CD4-positive, alpha-beta T cell treated with Interleukin-17A for 4 hours (primary cell): ENCODE data around the gene AOPEP.

ENCODE experiments used
- DNase-seq: peaks from one replicate; pipeline ENCODE4 v3.0.0-alpha.2; 2020; ENCODE audit warnings: mixed read lengths

Gene AOPEP

DNA sequence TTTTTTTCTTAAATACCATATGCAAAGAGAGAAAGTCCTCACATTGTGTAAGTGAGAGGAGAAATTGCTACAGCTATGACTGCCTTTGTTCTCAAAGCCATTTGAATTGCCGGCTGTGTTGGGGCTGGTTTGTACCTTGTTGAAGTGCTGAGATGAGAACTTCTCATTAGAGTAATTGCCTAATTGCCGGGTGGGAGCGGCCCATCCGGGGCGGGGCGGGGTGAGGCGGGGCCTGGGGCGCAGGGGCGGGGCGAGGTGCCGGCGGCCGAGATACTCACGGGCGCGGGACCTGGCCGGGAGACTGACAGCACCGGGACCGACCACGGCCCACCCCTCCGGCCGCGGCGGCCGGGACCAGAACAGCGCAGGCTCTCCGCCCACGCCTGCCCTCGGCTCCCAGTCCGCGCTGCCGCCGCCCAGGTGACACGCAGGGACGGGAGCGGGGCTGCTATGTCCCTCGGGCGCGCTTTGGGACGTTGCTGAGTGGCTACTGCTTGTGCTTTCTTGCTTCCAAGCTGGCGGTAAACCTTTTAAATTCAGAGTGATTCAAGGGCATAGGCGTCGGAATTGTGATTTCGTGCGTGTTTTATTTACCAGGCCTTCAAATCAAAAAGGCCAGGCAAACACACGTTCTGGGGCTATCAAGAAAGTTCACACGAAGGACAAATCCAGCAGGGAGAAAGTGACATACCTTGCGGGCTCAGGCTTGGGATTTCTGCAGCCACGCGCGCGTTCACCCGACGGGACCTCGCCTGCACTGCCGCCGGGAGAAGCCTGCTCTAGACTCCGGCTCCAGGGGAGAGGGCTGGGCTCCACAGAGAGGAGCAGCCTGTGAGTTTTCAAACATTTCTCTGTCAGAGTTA, 322.0 kb downstream of the AOPEP start:
- DNase-seq, result peak; percentile 69

DNA sequence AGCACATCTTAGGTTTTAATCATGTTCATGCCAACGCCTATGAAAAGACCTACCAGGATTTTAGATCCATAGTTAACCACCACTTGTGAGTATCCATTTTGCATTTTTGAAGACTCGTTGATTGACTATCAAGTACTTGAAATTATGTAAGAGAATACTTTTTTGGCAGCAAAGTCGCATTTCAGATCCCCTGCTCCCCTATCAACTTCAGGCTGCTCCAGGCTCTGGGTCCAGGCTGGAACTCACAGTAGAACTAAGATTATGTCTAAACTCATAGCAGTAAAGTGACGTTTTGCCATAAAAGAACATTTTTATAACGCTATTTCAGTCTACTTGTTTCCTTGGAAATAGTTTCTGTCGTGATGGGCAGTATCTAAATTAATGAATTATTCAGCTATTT, 323.3 kb downstream of the AOPEP start:
- DNase-seq, result no peak

DNA sequence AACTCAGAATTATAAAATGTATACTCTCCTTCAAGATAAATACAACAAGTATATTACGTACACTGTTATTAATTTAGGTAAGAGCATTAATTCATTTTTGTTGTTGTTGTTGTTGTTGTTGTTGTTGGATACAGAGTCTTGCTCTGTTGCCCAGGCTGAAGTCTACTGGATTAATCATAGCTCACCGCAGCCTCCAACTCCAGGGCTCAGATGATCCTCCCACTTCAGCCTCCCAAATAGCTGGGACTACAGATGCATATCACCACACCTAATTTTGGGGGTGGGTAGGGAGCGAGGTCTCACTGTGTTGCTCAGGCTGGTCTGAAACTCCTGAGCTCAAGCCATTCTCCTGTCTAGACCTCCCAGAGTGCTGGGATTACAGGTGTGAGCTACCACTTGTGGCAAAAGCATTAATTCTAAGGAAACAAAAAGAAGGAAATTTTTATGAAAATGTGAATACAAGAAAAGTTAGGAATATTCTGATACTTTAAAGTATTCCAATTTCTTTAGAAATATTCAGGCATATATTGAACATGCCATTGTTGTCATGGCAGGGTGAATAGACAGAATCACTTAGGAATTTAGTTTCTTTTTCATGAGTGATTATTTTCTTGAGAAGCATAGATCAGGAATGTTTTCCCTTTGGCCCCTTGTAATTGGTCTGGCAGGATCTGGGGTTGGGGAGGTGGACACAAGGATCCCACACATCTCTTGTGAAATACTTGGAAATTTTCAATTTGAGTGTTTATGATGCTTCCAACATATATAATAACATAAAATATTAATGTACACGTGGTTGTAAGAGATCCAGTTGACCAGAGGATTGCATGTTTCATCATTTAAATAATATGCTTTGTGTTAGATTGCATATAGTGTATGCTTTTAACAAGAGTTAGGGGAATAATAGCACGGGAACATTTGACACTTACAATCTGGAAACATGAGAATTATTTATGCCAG, 327.4 kb downstream of the AOPEP start:
- DNase-seq, result no peak

DNA sequence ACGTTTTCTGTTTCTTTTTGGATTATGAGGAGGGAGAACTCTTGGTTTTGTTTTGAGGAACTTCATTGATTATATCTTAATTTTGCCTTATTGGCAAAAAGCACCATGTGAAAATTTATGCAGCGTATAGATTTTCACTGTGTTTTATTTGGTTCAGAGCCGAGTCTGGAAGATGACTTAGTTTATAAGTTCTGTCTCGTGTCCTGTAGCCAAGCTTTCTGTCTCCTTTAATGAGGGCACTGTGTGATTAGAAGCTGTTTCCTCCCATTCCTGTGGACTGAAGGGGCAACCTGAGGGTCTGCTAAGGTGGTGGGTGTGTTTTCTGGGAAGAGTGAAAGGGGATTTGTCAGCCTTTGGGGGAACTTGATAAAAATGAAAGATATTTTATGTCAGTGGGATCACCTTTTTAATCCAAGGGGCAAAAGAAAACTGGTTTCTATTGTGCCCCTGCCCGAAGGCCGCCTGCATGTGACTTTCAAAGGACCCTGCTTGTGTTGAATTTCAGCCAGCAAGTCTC, 328.9 kb downstream of the AOPEP start:
- DNase-seq, result no peak

DNA sequence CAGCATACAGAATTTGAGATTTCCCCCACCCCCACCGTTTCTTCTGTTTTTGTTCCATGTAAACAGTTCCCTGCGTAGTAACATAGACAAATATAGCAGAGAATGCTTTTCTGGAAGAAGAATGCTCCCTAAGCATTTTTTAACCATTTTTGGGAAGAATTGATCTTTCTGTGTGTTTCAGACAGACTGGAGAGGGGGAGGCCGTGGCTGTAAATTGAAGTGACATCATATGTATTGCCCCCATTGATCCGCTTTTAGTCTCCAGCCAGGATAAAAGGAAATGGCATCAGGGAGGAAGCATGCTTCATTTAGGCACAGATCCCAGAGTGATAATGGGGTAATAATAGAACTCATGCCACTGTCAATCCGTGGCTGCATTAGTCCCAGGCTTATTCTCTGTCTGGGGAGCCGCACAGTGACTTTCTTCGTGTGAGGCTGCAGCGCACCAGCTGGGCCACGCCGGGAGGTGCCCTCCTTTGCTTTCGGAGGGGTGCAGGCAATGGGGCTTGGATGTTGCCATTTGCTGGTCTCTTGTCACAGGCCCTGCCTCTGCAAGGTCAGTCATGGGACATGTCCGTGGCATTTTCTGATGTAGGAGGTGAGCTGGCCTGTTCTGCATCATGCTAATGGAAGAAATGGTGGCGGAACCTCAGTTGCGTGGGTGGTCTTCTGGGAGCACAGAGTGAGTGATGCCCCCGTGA, 329.5 kb downstream of the AOPEP start:
- no peak for DNase-seq

DNA sequence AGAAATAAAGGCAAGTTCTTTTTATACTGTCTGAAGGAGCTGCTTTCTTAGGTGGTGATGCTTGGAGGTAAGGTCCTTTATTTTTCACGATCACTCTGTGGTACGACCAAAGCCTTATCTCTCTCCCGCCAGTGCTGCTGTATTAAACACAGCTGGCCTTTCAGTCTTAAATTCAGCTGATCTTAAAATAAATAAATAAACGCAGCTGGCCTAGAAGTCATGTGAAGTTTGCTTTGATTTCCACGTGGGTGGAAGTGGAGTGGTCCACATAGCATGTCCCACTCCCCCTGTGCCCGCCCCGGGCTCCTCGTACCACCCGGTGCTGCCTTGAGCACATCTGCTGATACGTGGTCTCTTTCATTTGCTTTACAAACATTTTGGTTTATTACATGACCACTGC, 330.6 kb downstream of the AOPEP start:
- DNase-seq, result no peak

DNA sequence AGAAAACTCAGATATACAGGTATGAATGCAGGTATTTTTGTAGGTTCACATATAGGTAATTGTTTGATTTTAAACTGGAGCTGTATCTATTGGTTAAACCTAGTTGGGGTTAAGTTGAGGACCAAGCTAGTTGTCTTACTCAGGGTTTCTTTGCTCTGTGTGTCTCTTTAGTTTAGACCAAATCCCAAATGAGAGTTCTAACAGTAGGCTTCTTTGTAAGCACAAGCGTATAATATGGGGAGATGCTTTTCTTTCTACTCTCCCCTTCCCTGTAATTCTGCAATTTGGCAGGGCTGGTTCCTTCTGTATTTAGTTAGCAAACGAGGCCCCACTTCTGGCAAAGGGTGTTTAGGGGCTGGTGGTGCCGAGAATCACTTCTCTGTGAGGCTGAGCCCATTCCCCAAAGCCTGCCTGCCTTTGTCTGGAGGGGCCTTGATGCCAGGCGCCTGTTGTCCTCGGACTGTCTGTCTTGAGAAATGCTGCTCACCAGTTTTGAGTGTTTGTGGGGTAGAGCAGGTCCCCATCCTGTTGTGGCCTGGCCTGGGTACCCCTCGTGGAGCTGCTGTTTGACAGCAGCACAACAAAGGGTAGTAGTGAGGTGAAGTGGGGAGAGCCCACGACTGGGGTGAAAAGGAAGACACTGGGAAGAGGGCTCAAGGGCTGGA, 331.8 kb downstream of the AOPEP start:
- no peak for DNase-seq

DNA sequence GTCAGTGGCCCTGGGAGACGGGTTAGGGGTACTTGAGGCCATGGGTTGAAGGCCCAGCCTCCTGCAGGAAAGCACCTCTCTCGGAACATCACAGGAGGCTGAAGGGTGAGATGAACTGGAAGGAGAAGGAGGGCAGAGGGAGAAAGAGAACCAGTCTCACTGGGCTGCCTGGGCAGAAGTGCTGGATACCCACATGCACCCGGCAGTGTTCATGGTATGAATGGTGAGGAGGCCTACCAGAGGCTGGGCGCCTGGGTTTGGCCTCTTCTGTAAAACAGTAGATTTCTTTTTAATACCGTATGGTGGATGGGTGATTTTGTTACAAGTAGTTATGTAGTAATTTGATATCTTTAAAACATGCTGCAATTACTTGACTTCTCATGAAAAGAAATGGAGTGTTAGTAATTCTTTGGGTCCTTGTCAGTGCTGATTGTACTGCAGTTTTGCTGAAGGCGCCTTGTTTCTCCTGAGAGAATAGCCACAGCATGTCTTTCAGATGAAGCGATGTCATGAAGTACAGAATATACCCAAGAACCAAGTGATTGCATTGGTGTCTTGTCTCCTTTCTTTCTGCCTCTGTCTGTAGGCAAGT, 332.4 kb downstream of the AOPEP start:
- DNase-seq, result no peak

DNA sequence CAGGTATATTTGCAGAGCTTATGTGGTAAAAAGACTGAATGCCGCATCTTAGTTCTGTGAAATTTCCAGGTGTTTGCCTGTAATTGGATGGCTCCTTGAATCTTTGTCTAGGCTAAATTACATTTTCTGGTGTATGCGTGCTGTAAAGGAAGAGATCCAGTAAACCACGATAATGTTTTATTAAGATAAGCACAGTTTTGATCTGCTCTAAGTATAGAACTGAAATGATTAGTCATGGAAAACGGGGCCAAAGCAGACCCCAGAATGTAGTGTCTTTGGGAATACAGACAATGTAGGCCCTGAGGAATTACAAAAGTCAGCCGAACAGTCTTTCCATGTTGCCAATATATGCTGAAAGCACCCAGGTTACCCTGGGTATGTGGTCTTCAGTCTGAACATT, 333.7 kb downstream of the AOPEP start:
- DNase-seq, result no peak

DNA sequence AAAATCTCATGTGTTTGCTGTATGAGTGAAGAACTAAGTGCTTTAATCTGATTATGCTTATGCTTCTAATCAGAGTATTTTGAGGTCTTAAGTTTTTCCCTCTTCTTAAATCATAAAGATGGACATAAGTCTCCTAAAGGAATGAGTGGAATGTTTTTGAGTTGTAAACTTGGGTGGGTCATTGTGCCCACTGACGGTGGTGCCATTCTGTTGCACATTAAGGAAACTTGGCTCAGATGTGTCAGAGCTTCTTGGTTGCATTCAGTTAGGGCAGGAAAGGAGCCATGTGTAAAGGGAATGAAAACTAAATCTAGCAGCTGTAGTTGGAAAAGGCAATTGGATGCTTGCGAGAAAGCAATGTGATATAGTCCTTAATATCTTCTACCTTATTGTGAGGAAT, 334.4 kb downstream of the AOPEP start:
- no peak for DNase-seq

DNA sequence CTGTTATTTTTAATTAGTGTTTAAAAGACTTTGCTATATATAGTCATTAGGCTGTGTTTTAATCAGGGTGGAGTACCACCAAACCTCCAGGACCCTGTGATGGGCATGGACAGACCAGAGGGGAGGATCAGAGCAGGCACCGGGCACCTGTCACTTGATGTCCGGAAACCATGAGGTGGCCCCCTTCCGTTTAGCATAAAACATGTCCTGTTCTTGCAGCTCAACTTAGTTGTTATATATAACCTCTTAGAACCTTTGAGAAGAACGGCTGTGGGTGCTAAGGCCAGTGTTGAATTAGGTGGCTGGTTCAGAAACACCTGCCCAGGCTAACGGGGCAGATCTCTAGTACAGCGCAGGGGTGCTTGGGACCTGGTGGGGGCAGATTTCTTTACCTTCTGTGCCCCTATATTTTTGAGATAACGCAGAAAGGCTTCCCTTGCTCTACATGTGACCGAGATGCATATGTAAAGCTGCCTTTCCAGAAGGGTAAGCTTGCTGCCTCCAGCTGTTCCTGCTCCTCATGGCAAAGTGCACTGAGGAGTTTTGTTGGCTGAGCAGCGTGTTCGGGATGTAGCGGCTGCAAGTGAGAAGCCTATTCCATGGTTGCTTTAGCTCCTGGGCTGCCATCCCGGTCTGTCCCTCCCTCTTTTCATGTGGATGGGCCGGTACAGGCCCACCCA, 335.6 kb downstream of the AOPEP start:
- DNase-seq, result no peak

DNA sequence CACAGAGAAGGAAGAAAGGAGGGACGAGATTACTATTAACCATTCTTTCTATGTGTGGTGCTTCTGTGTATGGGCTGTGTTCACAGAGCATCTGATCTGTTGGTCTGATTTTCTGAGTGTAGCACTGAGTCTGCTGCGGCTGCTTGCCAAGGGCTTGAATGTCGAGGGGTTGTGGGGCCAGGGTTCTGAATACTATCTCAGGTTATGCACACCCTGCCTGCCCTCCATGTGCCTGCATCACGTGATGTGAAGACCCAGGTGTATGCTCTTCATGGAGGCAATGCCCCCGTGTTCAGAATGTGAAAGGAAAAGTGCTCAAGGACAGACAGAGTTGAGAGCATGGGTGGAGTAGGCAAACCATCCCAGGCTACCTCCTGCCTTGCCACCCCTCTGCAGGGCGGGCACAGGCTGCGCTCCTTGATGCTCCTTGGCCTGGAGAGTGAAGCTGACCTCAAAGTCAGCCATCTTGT, 336.1 kb downstream of the AOPEP start:
- DNase-seq, result no peak

DNA sequence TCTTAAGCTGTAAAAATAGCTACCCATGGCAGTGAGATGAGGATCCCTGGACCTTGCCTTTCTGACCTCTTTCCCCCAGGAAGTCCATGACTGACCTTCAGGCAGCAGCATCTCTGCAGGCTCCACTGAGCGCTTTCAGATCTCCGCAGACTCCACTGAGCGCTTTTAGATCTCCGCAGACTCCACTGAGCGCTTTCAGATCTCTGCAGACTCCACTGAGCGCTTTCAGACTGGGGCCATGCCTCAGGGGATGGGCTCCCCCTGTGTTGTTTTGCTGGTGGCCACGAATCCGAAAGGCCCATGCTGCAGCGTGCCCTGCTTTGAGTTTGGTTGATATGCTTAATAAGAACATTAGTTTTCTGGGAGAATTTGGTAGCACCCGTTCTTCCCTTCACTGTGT, 336.8 kb downstream of the AOPEP start:
- DNase-seq, result no peak

DNA sequence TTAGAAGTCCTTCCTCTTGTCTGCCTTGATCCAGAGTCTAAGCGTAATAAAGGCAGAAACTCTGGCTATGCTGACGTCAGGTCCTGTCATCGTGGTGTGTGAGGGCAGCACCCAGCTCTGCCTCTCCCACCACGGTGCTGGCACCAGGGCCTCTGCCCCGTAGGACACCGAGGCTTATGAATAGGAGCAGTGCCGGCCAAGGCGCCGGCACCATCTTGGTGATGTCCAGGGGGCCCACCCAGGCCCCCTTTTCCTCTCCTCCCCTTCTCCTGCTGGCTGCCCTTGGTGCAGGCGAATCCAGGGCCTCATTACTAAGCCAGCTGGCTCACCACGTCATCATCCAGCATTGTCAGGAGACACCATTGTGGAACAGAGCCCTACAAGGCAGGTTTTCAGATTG, 338.7 kb downstream of the AOPEP start:
- DNase-seq, result no peak

DNA sequence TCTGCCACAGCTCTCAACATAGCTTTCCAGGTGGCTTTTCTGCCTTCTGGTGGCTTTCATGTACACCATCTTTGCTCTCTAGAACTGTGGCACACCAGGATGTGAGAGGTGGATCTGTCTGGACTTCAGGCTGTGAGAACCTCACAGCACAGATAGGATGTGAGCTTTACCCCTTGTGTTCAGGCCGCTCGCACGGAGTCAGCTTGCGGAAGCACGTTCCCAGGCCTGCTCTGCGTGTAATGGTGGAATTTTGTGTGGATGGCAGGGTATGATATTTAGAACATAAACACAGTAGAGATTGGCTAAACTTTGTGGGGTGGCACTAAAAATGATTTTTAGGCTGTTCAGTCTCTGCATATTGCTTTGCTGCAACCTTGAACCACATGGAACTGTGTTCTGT, 340.6 kb downstream of the AOPEP start:
- no peak for DNase-seq

DNA sequence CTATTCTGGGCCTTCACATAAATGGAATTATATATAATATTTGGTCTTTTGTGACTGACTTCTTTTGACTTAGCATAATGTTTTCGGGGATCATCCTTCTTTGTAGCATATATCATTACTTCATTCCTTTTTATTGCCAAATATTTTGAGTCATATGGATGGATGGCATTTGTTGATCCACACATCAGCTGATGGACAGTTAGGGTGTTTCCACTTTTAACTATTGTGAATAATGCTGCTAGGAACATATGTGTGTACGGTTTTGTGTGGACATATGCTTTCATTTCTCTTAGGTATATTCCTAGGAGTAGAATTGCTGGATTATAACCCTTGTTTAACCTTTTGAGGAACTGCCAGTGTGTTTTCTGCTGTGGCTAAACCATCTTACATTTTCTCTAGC, 341.4 kb downstream of the AOPEP start:
- no peak for DNase-seq

DNA sequence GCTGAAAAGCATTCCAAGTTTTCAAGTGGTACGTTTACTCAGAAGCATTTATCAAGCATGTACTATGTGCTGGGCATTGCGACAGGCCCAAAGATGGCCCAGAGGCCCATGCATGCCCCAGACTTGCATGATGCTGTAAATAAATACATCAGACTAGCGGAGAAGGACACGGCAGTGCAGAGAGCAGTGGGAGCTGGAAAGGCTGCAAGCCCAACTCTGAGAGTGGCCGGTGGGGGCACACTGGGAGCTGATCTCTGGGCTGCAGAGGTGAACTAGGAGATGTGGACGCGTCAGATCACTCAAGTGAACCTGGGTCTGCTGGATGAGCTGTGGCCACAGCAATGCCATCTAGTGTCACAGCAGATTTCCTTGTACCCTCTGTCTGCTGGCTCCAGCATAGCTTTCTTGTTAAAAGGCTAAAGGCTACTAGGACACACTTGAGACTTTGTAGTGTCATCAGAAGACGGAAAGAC, 344.1 kb downstream of the AOPEP start:
- DNase-seq, result no peak

DNA sequence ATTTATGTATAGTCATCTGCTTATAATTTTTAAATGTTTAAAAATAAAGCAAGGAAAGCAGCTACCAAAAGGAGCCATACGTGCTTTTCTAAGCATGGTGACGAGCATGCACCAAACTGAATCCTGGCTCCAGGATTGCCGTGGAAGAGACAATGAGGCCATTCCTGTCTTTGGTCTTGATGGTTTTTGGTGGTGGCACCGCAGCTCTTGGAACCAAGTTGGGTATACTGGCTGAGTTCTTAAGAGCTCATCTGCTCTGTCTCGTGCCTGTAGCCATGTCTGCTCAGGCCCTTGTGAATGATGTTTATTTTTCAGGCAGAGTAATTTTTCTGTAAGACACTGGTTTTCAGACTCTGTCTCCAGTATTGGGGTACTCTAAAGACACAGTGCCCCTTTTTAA, 345.0 kb downstream of the AOPEP start:
- DNase-seq, result no peak

DNA sequence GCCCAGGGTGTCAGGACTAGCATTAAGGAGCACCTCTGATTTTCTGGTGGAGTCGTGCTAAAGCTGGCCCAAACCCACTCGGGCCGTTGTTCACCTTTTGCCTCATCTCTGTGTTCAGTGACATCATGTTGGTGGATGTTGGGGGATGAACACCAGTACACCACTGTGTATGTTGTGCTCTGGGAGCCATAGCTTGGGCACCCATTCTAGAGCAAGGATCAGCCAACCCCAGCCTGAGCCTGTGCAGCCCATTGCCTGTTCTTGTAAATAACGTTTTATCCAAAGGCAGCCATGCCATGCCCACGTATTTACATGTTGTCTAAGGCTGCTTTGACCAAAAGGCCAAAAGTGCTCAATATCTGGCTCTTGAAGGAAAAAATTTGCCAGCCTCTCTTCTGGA, 345.4 kb downstream of the AOPEP start:
- DNase-seq, result no peak

DNA sequence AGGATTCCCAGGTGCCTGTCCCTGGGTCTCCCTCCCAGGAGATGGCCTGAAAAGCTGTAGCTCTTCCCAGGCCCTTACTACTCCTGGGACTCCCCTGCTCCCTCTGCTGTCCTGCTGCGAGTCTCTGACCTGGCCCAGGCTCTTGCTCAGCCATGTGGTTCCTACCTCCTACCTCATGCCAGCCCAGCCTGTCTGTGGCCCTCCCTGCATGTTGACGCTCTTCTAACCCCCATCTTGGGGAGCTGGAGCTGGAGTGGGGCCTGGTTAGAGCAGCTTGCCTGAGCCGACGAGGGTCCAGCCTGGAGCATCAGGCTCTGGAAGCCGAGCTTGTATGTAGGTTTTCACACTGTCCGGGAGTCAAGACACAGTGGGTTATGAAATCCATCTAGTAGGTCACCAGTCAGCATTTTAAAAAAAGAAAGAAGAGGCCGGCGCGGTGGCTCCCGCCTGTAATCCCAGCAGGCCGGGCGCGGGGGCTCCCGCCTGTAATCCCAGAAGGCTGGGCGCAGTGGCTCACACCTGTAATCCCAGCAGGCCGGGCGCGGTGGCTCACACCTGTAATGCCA, 346.6 kb downstream of the AOPEP start:
- no peak for DNase-seq

DNA sequence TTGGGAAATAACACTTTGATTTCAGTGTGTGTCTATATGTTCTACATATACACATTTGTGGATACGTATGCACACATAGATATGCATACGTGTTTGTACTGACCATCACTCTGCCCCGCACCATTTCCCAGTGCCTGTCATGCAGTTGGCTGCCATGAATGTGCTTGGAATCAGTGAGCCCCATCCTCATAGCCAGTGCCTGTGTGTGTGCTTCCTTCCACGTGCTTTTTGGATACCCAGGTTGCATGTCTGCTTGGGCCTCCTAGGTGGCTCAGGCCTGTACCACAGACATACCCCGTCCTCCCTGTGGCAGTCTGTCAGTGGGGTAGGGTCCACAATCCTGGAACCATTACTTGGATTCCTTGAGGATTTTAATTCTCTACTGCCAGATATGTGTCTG, 347.4 kb downstream of the AOPEP start:
- no peak for DNase-seq
